ENCODE measurements around the gene CDK6.
"Not testable (repeated sequence)": the region's sequence is repeated elsewhere in the genome, so short reads cannot be mapped to it uniquely, and the experiment has no call there.

- TF ChIP-seq EZH2 (IDR thresholded peaks at IDR 0.05; ENCODE audit: borderline replicate concordance, low read depth, low read length, severe bottlenecking), result not testable (repeated sequence)
- peak; percentile 32 for TF ChIP-seq CTCF (IDR thresholded peaks at IDR 0.05; ENCODE audit: borderline replicate concordance, extremely low read depth, low read length, poor library complexity, severe bottlenecking)
These were observed 27.8 kb upstream of the CDK6 start for GRCh38 chr7:92864169-92864568.
